ENCODE data around the gene NMD3.

- TF ChIP-seq STAG1 (CRISPR knock-in tag; IDR thresholded peaks at IDR 0.05; ENCODE audit: borderline replicate concordance) (no peak), ATF1 (CRISPR knock-in tag; IDR thresholded peaks at IDR 0.05) (no peak), ATF1 (tag; IDR thresholded peaks at IDR 0.05) (no peak), SETDB1 (IDR thresholded peaks at IDR 0.05; ENCODE audit: low read length) (no peak), FOXJ3 (CRISPR knock-in tag; IDR thresholded peaks at IDR 0.05) (no peak), POU5F1 (IDR thresholded peaks at IDR 0.05; ENCODE audit: borderline replicate concordance, low read depth, low read length, partially characterized antibody) (no peak), FOSL1 (tag; conservative IDR thresholded peaks at IDR 0.05) (no peak), ZNF146 (CRISPR knock-in tag; IDR thresholded peaks at IDR 0.05; ENCODE audit: unreplicated experiment) (no peak), CREB3 (tag; conservative IDR thresholded peaks at IDR 0.05; ENCODE audit: low read depth) (no peak), TSHZ1 (CRISPR knock-in tag; IDR thresholded peaks at IDR 0.05) (no peak), NCOA1 (IDR thresholded peaks at IDR 0.05; ENCODE audit: low read depth) (no peak), EZH2 (IDR thresholded peaks at IDR 0.05; ENCODE audit: borderline replicate concordance, low read depth, low read length) (no peak)
- TF ChIP-seq, protein P1, sequence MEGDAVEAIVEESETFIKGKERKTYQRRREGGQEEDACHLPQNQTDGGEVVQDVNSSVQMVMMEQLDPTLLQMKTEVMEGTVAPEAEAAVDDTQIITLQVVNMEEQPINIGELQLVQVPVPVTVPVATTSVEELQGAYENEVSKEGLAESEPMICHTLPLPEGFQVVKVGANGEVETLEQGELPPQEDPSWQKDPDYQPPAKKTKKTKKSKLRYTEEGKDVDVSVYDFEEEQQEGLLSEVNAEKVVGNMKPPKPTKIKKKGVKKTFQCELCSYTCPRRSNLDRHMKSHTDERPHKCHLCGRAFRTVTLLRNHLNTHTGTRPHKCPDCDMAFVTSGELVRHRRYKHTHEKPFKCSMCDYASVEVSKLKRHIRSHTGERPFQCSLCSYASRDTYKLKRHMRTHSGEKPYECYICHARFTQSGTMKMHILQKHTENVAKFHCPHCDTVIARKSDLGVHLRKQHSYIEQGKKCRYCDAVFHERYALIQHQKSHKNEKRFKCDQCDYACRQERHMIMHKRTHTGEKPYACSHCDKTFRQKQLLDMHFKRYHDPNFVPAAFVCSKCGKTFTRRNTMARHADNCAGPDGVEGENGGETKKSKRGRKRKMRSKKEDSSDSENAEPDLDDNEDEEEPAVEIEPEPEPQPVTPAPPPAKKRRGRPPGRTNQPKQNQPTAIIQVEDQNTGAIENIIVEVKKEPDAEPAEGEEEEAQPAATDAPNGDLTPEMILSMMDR (IDR thresholded peaks at IDR 0.05 in 2 of 3, conservative IDR thresholded peaks at IDR 0.05 in 1 of 3; ENCODE audit: insufficient read depth in 2 of 3, low read depth in 1 of 3, low read length in 3 of 3) = no peak
These were observed 17.5 kb upstream of the NMD3 start for GRCh38 chr3:161203485-161204098.
